NT2/D1 (cell line): ENCODE results near the gene RASSF7.

Experiments
- YY1 ChIP-seq: IDR thresholded peaks from 2 replicates; pipeline ENCODE4 v1.6.1; 2011; ENCODE audit not compliant: insufficient read length, insufficient read depth
- ZNF274 ChIP-seq: IDR thresholded peaks from 2 replicates; pipeline ENCODE4 v1.6.1; 2011; ENCODE audit warnings: mild to moderate bottlenecking, low read depth, low read length

- TF ChIP-seq ZNF274 (no peak), YY1 (no peak)
These were observed 25.0 kb upstream of the RASSF7 start, which contains the start of gene HRAS for GRCh38 chr11:535519-536454.
